HTERT RPE-1 (cell line): Measurements from ENCODE around the gene RNF166.

Experiments
- in situ Hi-C: fragments of 300-500 bp; cut with MboI; formaldehyde crosslinking; loops from 4 replicates; pipeline ENCODE4 v1.14.3; 2020; ENCODE audit warnings: low sequenced_read_pairs

The RNF166 gene

DNA sequence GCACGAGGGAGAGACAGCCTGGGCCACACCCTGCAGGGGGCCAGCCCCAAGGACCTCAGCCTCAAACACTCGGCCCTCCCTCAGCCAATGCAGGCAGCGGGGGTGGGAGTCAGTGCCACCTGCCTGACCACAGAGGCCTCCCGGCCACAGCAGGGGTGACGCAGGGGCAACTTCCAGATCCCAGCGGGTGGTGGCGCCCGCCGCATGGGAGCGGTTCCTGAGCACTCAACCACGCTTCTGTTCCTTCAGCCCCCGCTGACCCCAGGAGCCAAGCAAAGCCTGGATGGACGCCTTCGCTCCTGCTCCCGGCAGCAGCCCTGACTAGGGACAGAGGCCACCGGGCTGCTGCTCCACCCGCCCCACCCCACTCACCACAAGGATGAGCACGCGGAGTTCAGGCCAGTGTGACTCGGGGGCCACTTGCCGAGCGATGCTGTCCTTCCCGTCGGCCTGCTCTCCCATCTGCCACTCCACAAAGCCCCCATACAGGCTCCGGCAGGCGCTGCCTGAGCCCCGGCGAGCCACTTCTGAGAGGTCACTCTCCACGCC, 50.4 kb downstream of the RNF166 start:
- in situ Hi-C loops: no loop called here

GRCh38 chr16:88655053-88655732, 51.0 kb downstream of the RNF166 start:
- in situ Hi-C loops: no loop called here

DNA sequence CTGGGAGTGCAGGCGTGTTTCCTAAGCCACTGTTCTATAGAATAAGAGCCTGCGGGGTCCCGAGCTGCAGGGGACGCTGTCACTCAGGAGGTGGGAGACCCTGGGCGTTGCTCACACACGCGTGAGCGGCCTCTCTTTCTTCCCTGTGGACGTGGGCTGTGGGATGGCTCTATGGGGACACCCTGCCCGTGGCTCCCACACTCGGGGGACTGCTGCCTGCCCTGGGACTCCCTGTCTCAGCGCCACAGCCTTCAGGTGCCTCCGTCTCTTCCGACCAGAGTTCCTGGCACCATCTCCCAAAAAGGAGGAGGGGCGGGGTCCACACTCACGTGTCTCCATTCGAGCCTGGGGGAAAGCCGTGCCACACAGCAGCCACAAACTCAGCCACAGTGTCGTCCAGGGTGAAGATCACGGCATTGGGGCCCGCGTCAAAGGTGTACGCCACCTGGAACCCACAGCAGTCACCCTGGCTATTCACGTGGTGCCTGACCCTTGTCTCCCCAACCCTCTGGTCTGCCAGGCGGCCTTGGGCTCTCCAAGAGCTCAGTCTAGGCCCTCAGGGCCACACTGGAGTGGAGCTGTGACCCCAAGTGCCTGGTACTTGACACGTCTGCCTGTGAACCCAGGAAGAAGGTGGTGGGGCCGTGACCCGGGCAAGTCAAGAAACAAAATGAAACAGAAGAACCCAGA, 51.7 kb downstream of the RNF166 start:
- in situ Hi-C loops: no loop called here

GRCh38 chr16:88653596-88654362, 52.4 kb downstream of the RNF166 start:
- in situ Hi-C loops: no loop called here

DNA sequence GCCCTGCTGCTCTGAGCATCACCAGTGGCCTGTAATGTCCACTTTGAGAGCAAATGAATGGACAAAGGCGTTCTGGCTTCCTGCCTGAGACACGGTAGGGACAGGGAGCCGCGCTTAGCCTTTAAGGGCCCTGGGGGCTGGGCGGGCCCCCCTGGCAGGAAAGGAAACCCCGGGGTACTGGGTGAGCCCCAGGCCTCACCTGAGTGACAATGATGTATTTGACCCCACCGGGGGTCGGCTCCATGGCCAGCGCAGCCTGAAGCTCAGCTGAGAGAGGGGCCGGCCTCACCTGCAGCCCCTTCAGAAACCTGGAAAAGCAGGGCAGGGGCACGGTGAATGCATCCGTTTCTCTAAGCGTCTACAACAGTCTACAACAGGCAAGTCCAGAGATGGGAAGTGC, 53.1 kb downstream of the RNF166 start:
- in situ Hi-C loops: no loop called here

DNA sequence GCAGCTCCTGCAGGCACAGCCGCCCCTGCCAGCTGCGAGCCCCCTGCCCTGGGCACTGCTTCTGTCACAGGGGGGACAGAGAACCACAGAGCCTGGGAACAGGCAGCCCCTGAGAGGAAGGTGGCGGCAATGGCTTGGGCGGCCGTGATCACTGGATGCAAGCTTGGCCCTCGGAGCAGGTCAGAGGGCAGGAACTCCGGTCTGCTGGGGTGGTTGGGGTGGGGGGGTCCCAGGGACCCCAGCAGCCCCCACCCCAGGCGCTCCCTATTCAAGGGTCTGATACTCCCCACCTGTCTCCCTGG, 53.5 kb downstream of the RNF166 start:
- in situ Hi-C loops: no loop called here

- in situ Hi-C loops: no loop called here
Measured at GRCh38 chr16:88651989-88652761, 54.0 kb downstream of the RNF166 start.

DNA sequence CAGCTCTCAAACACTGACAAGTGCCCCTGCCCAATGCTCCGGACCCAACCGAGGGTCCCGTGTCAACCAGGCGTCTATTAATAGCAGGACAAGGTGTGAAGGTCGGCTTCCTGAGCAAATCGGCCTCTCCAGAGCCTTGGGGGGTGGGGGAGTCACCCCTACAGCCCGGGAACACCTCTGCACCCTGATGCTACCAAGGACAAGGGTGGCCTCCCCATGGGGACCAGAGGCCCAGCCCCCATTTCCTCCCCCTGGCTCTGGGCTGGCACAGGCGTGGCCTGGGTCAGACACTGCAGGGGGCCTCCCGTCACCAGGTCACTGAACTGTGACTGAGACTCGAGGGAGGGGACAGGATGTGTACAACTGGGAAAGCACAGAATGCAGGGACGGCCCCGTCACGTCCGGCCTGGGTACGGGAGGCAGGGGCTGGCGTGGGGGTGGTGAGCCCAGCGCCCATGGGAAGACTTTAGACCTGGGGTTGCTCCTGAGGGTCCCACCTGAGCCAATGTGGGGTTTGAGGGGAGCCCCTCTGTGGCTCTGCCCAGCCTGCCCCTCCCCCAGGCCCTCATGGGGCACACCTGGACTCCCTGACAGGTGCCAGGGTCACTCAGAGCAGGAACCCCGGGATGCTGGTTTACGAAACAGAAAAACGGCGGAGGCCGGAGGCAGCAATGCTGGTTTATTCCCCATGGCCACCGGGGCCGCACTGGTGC, 54.8 kb downstream of the RNF166 start:
- in situ Hi-C loops: no loop called here

- in situ Hi-C loops: no loop called here
Measured at GRCh38 chr16:88650749-88651275, 55.4 kb downstream of the RNF166 start, which contains the start of gene CYBA. Gene CYBA (minus strand): TSS chr16:88651053. CDS start chr16:88651013, 40 bp downstream.

DNA sequence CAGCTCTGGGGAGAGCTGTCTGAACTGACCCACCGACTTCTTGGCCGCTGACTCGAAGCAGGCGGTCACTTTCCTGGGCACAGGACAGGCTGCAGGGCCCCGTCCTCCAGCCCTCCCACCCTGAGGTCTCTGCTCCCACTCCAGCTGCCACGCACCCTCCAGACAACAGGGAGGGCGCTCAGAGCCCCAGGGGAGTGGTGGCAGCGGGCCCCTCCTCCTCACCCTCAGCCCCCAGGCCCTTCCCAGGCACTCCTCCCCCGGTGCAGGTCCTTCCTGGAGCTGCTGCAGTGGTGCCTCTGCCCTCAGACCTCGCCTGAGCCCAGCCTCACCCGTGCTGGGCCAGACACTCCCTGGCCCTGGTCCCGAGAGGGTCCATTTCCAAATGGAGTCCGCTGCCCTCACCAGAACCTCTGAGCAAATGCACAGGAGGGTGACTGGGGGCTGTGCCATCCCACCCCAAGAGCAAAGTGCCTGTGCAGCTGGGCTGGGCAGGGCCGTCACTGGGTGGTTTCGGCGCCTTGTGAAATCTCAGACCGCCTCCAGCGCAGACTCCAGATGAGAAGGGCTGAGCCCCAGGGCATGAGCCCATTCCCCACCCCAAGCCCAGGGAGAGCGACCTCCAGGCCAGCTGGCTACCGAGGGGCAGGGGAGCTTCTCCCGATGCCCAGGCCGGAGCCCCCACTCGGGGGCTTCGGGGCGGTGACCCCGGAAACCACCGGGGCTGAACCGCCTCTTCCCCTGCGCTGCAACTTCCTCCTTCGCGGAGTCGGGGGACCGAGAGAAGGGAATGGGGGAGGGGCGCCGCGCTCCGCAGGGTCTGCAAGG, 56.1 kb downstream of the RNF166 start:
- in situ Hi-C loops: no loop called here

- in situ Hi-C loops: no loop called here
Measured at GRCh38 chr16:88649195-88649923, 56.8 kb downstream of the RNF166 start.

DNA sequence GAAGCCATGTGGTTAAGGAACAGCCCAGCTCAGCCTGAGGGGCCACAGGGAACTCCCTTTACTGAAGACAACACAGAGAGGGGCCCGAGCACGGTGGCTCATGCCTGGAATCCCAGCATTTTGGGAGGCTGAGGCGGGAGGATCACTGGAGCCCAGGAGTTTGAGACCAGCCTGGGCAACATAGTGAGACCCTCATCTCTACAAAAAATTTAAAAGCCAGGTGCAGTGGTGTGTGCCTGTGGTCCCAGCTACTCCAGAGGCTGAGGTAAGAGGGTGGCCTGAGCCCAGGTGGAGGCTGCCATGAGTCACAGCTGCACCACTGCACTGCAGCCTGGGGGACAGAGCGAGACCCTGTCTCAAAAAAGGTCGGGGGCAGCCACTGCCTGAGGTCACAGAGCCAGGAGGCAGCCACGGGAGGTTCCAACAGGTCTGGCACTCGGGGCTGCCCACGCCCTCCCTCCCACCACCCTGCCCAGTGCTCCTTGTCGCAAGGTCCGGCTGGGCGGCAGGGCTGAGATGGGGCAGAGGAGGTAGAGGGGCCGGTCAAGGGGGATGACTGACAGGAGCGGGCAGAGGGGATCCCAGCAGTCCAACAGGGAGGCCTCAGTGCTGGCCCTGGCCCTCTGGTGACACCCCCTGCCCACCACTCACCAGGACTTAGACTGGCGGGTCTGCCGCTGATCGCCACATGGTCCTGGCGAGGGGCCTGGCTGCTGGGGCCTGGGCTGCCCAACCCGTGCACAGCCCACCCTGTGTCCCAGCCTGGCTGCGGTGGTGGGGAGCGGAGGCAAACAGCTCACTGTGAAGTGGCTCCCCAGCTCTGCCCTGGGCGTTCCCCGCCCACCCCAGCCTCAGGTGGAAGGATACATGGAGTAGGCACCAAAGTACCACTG, 58.8 kb downstream of the RNF166 start:
- in situ Hi-C loops: no loop called here
